ENCODE results near the gene KLHL11.

DNA sequence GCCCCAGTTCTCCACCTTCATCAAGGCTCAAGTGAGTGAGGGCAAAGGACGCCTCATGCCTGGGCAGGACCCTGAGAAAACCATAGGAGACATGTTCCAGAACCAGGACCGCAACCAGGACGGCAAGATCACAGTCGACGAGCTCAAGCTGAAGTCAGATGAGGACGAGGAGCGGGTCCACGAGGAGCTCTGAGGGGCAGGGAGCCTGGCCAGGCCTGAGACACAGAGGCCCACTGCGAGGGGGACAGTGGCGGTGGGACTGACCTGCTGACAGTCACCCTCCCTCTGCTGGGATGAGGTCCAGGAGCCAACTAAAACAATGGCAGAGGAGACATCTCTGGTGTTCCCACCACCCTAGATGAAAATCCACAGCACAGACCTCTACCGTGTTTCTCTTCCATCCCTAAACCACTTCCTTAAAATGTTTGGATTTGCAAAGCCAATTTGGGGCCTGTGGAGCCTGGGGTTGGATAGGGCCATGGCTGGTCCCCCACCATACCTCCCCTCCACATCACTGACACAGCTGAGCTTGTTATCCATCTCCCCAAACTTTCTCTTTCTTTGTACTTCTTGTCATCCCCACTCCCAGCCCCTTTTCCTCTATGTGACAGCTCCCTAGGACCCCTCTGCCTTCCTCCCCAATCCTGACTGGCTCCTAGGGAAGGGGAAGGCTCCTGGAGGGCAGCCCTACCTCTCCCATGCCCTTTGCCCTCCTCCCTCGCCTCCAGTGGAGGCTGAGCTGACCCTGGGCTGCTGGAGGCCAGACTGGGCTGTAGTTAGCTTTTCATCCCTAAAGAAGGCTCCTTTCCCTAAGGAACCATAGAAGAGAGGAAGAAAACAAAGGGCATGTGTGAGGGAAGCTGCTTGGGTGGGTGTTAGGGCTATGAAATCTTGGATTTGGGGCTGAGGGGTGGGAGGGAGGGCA is 42.7 kb downstream of the KLHL11 start:
- TF ChIP-seq, protein P1, sequence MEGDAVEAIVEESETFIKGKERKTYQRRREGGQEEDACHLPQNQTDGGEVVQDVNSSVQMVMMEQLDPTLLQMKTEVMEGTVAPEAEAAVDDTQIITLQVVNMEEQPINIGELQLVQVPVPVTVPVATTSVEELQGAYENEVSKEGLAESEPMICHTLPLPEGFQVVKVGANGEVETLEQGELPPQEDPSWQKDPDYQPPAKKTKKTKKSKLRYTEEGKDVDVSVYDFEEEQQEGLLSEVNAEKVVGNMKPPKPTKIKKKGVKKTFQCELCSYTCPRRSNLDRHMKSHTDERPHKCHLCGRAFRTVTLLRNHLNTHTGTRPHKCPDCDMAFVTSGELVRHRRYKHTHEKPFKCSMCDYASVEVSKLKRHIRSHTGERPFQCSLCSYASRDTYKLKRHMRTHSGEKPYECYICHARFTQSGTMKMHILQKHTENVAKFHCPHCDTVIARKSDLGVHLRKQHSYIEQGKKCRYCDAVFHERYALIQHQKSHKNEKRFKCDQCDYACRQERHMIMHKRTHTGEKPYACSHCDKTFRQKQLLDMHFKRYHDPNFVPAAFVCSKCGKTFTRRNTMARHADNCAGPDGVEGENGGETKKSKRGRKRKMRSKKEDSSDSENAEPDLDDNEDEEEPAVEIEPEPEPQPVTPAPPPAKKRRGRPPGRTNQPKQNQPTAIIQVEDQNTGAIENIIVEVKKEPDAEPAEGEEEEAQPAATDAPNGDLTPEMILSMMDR (IDR thresholded peaks at IDR 0.05; ENCODE audit: low read depth, low read length, missing input control) = no peak
- TF ChIP-seq ATF3 (IDR thresholded peaks at IDR 0.05) (no peak), TAF1 (conservative IDR thresholded peaks at IDR 0.05) (no peak), JUND (IDR thresholded peaks at IDR 0.05) (no peak), RAD21 (IDR thresholded peaks at IDR 0.05) (no peak), SP1 (IDR thresholded peaks at IDR 0.05) (no peak), EGR1 (IDR thresholded peaks at IDR 0.05; ENCODE audit: low read depth in 2 of 2) (no peak), GABPA (IDR thresholded peaks at IDR 0.05 in 1 of 2, conservative IDR thresholded peaks at IDR 0.05 in 1 of 2) (no peak), HNF4A (conservative IDR thresholded peaks at IDR 0.05) (no peak), HNF4G (IDR thresholded peaks at IDR 0.05) (no peak)
- TF ChIP-seq, protein P2, sequence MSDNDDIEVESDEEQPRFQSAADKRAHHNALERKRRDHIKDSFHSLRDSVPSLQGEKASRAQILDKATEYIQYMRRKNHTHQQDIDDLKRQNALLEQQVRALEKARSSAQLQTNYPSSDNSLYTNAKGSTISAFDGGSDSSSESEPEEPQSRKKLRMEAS (IDR thresholded peaks at IDR 0.05) = no peak

All from liver (tissue), 3 donors.